GM10847 (cell line): Measurements from ENCODE around the gene GATC.

Experiments used
- POLR2A ChIP-seq: IDR thresholded peaks from 2 replicates; pipeline ENCODE4 v1.6.1; 2011; ENCODE audit not compliant: insufficient read length; ENCODE audit errors: extremely low read depth

Gene GATC

GRCh38 chr12:120500581-120500980, 54.3 kb downstream of the GATC start:
- no peak for TF ChIP-seq POLR2A

- no peak for TF ChIP-seq POLR2A
These were observed 58.3 kb downstream of the GATC start for GRCh38 chr12:120504587-120504986.

- no peak for TF ChIP-seq POLR2A
These were observed 62.3 kb downstream of the GATC start for GRCh38 chr12:120508537-120508936.
